HEK293T (cell line): ENCODE data around the gene UPP1.

Experiments
- ARNT ChIP-seq: fragments of 450-650 bp; IDR thresholded peaks from 2 replicates; pipeline ENCODE4 v1.6.1; 2017; ENCODE audit warnings: mild to moderate bottlenecking
- BHLHE40 ChIP-seq: fragments of 450-650 bp; IDR thresholded peaks from 2 replicates; pipeline ENCODE4 v1.6.1; 2016; ENCODE audit warnings: mild to moderate bottlenecking, moderate library complexity, borderline replicate concordance
- CTBP1 ChIP-seq: fragments of 450-650 bp; IDR thresholded peaks from 2 replicates; pipeline ENCODE4 v1.6.1; 2016; ENCODE audit warnings: borderline replicate concordance
- ELF4 ChIP-seq: fragments of 450-650 bp; IDR thresholded peaks from 2 replicates; pipeline ENCODE4 v1.6.1; 2017; ENCODE audit warnings: antibody characterized with exemption
- FOXM1 ChIP-seq: fragments of 450-650 bp; IDR thresholded peaks from 2 replicates; pipeline ENCODE4 v1.6.1; 2017; ENCODE audit warnings: mild to moderate bottlenecking, borderline replicate concordance
- HDGF ChIP-seq: fragments of 450-650 bp; IDR thresholded peaks from 2 replicates; pipeline ENCODE4 v1.6.1; 2017; ENCODE audit warnings: antibody characterized with exemption, borderline replicate concordance
- NFRKB ChIP-seq: fragments of 450-650 bp; IDR thresholded peaks from 2 replicates; pipeline ENCODE4 v1.6.1; 2016; ENCODE audit warnings: mild to moderate bottlenecking, moderate library complexity
- SP1 ChIP-seq: fragments of 450-650 bp; IDR thresholded peaks from 2 replicates; pipeline ENCODE4 v1.6.1; 2017
- TARDBP ChIP-seq: fragments of 450-650 bp; IDR thresholded peaks from 2 replicates; pipeline ENCODE4 v1.6.1; 2016
- ZNF384 ChIP-seq: fragments of 450-650 bp; IDR thresholded peaks from 2 replicates; pipeline ENCODE4 v1.6.1; 2016

DNA sequence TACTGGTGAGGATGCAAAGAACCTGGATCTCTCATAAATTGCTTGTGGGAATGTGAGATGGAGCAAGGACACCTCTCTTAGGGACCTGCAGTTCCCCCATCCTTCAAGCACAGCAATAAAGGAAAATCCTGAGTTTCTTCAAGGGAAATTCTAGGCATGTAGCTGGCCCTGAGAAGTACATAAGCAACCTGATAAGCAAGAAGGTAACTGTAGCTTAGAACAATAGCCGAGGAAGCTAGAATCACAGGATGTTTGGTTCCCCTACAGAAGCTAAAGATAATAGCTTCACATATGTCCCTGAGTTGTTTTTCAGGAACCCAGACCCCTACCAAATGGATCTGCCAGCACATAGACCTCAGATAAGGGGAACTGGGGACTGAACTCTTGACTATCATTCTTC is 11.6 kb upstream of the UPP1 start:
- TF ChIP-seq ZNF384 (no peak), BHLHE40 (no peak), FOXM1 (no peak), SP1 (no peak), TARDBP (no peak), ARNT (no peak), CTBP1 (no peak), ELF4 (no peak), NFRKB (no peak), HDGF (no peak)
